WTC11 (cell line): Measurements from ENCODE around the gene WFDC1. TPM values are rescaled to one million over a fixed set of nuclear protein-coding genes. Genes with fewer than 3 reads are reported as not detected.

Source experiments
- ATAC-seq: fragments of 200-7000 bp; cut with Tn5 transposase; 2 replicates; pipeline ENCODE4 v1.10.0; 2021; ENCODE audit warnings: mild to moderate bottlenecking, moderate library complexity
- CTCF ChIA-PET: fragments of 300-600 bp; sonication (Branson Sonifier 250); formaldehyde crosslinking; loops from one replicate; lab custom pipeline; 2021; ENCODE audit warnings: antibody characterized with exemption; lab: Charles Lee
- POLR2A ChIA-PET: fragments of 350-600 bp; sonication (Branson Sonifier 250); formaldehyde crosslinking; loops from one replicate; lab custom pipeline; 2021; ENCODE audit warnings: antibody characterized with exemption; lab: Charles Lee
- DNase-seq: peaks from one replicate; pipeline ENCODE4 v3.0.0; 2021; ENCODE audit warnings: low spot score
- H3K27ac Mint-ChIP-seq: 2 replicates; pipeline ENCODE4 v1.8.0; 2021; ENCODE audit warnings: mixed read lengths
- H3K27me3 Mint-ChIP-seq: 2 replicates; pipeline ENCODE4 v1.8.0; 2021; ENCODE audit warnings: low read depth, mild to moderate bottlenecking, moderate library complexity, mixed read lengths
- H3K36me3 Mint-ChIP-seq: 2 replicates; pipeline ENCODE4 v1.8.0; 2021; ENCODE audit warnings: mixed read lengths
- H3K4me1 Mint-ChIP-seq: 2 replicates; pipeline ENCODE4 v1.8.0; 2022; ENCODE audit warnings: mixed read lengths
- H3K4me3 Mint-ChIP-seq: 2 replicates; pipeline ENCODE4 v1.8.0; 2021; ENCODE audit warnings: mild to moderate bottlenecking, moderate library complexity, mixed read lengths
- H3K9me3 Mint-ChIP-seq: 2 replicates; pipeline ENCODE4 v1.8.0; 2021; ENCODE audit warnings: mixed read lengths
- CBFB ChIP-seq: sonication (generic); formaldehyde crosslinking; IDR thresholded peaks from 2 replicates; pipeline ENCODE4 v1.8.1; 2022; ENCODE audit warnings: mild to moderate bottlenecking, low read depth, missing genetic modification reagents
- CREB1 ChIP-seq: sonication (generic); formaldehyde crosslinking; IDR thresholded peaks from 2 replicates; pipeline ENCODE4 v1.8.0; 2023; ENCODE audit warnings: mild to moderate bottlenecking, missing genetic modification reagents
- FOXJ3 ChIP-seq: sonication (generic); formaldehyde crosslinking; IDR thresholded peaks from 2 replicates; pipeline ENCODE4 v1.9.0; 2021; ENCODE audit warnings: missing genetic modification reagents, mild to moderate bottlenecking, borderline replicate concordance
- FOXK1 ChIP-seq: sonication (generic); formaldehyde crosslinking; IDR thresholded peaks from 2 replicates; pipeline ENCODE4 v1.8.0; 2022; ENCODE audit warnings: mild to moderate bottlenecking, moderate library complexity, missing genetic modification reagents
- JAZF1 ChIP-seq: fragments of 250-450 bp; sonication (Bioruptor Pico); IDR thresholded peaks from 2 replicates; pipeline ENCODE4 v1.9.0; 2021; ENCODE audit warnings: moderate library complexity, mild to moderate bottlenecking, inconsistent platforms
- KAT7 ChIP-seq: sonication (generic); formaldehyde crosslinking; IDR thresholded peaks from 2 replicates; pipeline ENCODE4 v1.8.1; 2023; ENCODE audit warnings: missing genetic modification reagents, mild to moderate bottlenecking, borderline replicate concordance
- MXD4 ChIP-seq: fragments of 250-450 bp; sonication (Bioruptor Pico); IDR thresholded peaks from 2 replicates; pipeline ENCODE4 v1.8.0; 2021; ENCODE audit warnings: mild to moderate bottlenecking, moderate library complexity, borderline replicate concordance
- NR1H2 ChIP-seq: sonication (generic); formaldehyde crosslinking; IDR thresholded peaks from 2 replicates; pipeline ENCODE4 v1.9.0; 2021; ENCODE audit warnings: mild to moderate bottlenecking, moderate library complexity, missing genetic modification reagents
- OVOL2 ChIP-seq: fragments of 250-450 bp; sonication (Bioruptor Pico); IDR thresholded peaks from 2 replicates; pipeline ENCODE4 v1.9.0; 2021; ENCODE audit warnings: mild to moderate bottlenecking, borderline replicate concordance
- SMAD3 ChIP-seq: sonication (generic); formaldehyde crosslinking; IDR thresholded peaks from 2 replicates; pipeline ENCODE4 v1.8.0; 2022; ENCODE audit warnings: missing genetic modification reagents, mild to moderate bottlenecking, borderline replicate concordance
- TEAD1 ChIP-seq: sonication (generic); formaldehyde crosslinking; IDR thresholded peaks from 2 replicates; pipeline ENCODE4 v1.8.0; 2022; ENCODE audit warnings: mild to moderate bottlenecking, missing genetic modification reagents
- ZBTB21 ChIP-seq: sonication (generic); formaldehyde crosslinking; IDR thresholded peaks from 2 replicates; pipeline ENCODE4 v1.8.1; 2023; ENCODE audit warnings: mild to moderate bottlenecking, missing genetic modification reagents, borderline replicate concordance
- ZNF317 ChIP-seq: sonication (generic); formaldehyde crosslinking; IDR thresholded peaks from 2 replicates; pipeline ENCODE4 v1.8.1; 2023; ENCODE audit warnings: low read depth, mild to moderate bottlenecking, moderate library complexity, missing genetic modification reagents, borderline replicate concordance
- ZNF396 ChIP-seq: fragments of 250-450 bp; sonication (Bioruptor Pico); IDR thresholded peaks from 2 replicates; pipeline ENCODE4 v1.8.0; 2021; ENCODE audit warnings: mild to moderate bottlenecking, moderate library complexity, borderline replicate concordance
- total RNA-seq: library from RNA; stranded (reverse); gene quantifications from 3 replicates; pipeline ENCODE4 v1.2.3, GENCODE V29; 2021
- TF ChIP-seq, protein P1 (sequence below): fragments of 250-450 bp; sonication (Bioruptor Pico); IDR thresholded peaks from 2 replicates; pipeline ENCODE4 v1.9.0; 2021; ENCODE audit warnings: mild to moderate bottlenecking, borderline replicate concordance
- TF ChIP-seq, protein P2 (sequence below): sonication (generic); formaldehyde crosslinking; conservative IDR thresholded peaks from 2 replicates; pipeline ENCODE4 v1.8.1; 2023; ENCODE audit warnings: mild to moderate bottlenecking, low read depth, missing genetic modification reagents, moderate library complexity
- TF ChIP-seq, protein P3 (sequence below): sonication (generic); formaldehyde crosslinking; IDR thresholded peaks from 2 replicates; pipeline ENCODE4 v1.8.1; 2023; ENCODE audit warnings: mild to moderate bottlenecking, missing genetic modification reagents, moderate library complexity
- TF ChIP-seq, protein P4 (sequence below): sonication (generic); formaldehyde crosslinking; IDR thresholded peaks from 2 replicates; pipeline ENCODE4 v1.8.0; 2022; ENCODE audit warnings: missing genetic modification reagents
- TF ChIP-seq, protein P5 (sequence below): sonication (generic); formaldehyde crosslinking; IDR thresholded peaks from 2 replicates; pipeline ENCODE4 v1.8.0; 2023; ENCODE audit warnings: missing genetic modification reagents
- TF ChIP-seq, protein P6 (sequence below): sonication (generic); formaldehyde crosslinking; IDR thresholded peaks from 2 replicates; pipeline ENCODE4 v1.8.1; 2022; ENCODE audit warnings: low read depth, missing genetic modification reagents, borderline replicate concordance

The WFDC1 gene
- total RNA-seq, 1 experiment from 2014 or later: 0.50 TPM

DNA sequence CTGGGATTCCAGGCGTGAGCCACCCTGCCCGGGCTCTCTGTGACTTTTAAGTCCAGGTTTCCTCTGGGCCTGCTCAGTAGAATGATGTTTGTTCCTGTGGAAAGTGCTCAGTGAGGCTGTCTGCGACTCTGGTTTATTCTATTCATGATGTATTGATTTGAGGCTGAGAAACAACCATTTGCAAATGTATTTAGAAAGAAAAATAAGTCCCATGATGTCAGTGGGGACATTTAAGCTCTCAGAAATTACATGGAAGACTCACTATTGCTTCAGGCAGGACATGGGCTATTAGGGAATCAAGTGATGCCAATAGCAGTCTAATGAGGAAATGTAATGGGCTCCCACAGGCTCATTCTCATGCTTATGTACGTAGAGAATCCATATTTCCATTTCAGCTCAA lies 32.6 kb upstream of the WFDC1 start:
- Mint-ChIP-seq H3K36me3 (no peaks in the 10 kb centered on the region), H3K4me3 (no peak overlapping the region), H3K27me3 (peaks cover 6% of the 10 kb centered on the region), H3K27ac (no peak overlapping the region), H3K4me1 (no peaks in the 10 kb centered on the region), H3K9me3 (peaks cover 16% of the 10 kb centered on the region)
- CTCF ChIA-PET: interaction anchor here (1.6 kb wide), 1 partner anchor 75 kb away, joined by 3 read pairs; no protein-coding TSS in a partner anchor
- ATAC-seq (no peak), DNase-seq (no peak)
- TF ChIP-seq, protein P1, sequence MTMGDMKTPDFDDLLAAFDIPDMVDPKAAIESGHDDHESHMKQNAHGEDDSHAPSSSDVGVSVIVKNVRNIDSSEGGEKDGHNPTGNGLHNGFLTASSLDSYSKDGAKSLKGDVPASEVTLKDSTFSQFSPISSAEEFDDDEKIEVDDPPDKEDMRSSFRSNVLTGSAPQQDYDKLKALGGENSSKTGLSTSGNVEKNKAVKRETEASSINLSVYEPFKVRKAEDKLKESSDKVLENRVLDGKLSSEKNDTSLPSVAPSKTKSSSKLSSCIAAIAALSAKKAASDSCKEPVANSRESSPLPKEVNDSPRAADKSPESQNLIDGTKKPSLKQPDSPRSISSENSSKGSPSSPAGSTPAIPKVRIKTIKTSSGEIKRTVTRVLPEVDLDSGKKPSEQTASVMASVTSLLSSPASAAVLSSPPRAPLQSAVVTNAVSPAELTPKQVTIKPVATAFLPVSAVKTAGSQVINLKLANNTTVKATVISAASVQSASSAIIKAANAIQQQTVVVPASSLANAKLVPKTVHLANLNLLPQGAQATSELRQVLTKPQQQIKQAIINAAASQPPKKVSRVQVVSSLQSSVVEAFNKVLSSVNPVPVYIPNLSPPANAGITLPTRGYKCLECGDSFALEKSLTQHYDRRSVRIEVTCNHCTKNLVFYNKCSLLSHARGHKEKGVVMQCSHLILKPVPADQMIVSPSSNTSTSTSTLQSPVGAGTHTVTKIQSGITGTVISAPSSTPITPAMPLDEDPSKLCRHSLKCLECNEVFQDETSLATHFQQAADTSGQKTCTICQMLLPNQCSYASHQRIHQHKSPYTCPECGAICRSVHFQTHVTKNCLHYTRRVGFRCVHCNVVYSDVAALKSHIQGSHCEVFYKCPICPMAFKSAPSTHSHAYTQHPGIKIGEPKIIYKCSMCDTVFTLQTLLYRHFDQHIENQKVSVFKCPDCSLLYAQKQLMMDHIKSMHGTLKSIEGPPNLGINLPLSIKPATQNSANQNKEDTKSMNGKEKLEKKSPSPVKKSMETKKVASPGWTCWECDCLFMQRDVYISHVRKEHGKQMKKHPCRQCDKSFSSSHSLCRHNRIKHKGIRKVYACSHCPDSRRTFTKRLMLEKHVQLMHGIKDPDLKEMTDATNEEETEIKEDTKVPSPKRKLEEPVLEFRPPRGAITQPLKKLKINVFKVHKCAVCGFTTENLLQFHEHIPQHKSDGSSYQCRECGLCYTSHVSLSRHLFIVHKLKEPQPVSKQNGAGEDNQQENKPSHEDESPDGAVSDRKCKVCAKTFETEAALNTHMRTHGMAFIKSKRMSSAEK (CRISPR knock-in tag): no peak
- TF ChIP-seq ZBTB21 (CRISPR knock-in tag): no peak
- no peak for TF ChIP-seq MXD4
- no peak for TF ChIP-seq FOXK1
- no peak for TF ChIP-seq CBFB
- no peak for TF ChIP-seq SMAD3
- TF ChIP-seq TEAD1 (CRISPR knock-in tag): no peak
- TF ChIP-seq, protein P2, sequence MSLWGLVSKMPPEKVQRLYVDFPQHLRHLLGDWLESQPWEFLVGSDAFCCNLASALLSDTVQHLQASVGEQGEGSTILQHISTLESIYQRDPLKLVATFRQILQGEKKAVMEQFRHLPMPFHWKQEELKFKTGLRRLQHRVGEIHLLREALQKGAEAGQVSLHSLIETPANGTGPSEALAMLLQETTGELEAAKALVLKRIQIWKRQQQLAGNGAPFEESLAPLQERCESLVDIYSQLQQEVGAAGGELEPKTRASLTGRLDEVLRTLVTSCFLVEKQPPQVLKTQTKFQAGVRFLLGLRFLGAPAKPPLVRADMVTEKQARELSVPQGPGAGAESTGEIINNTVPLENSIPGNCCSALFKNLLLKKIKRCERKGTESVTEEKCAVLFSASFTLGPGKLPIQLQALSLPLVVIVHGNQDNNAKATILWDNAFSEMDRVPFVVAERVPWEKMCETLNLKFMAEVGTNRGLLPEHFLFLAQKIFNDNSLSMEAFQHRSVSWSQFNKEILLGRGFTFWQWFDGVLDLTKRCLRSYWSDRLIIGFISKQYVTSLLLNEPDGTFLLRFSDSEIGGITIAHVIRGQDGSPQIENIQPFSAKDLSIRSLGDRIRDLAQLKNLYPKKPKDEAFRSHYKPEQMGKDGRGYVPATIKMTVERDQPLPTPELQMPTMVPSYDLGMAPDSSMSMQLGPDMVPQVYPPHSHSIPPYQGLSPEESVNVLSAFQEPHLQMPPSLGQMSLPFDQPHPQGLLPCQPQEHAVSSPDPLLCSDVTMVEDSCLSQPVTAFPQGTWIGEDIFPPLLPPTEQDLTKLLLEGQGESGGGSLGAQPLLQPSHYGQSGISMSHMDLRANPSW: no peak
- no peak for TF ChIP-seq FOXJ3 (CRISPR knock-in tag)
- no peak for TF ChIP-seq ZNF396
- TF ChIP-seq, protein P3, sequence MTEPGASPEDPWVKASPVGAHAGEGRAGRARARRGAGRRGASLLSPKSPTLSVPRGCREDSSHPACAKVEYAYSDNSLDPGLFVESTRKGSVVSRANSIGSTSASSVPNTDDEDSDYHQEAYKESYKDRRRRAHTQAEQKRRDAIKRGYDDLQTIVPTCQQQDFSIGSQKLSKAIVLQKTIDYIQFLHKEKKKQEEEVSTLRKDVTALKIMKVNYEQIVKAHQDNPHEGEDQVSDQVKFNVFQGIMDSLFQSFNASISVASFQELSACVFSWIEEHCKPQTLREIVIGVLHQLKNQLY: no peak
- no peak for TF ChIP-seq OVOL2
- TF ChIP-seq, protein P4, sequence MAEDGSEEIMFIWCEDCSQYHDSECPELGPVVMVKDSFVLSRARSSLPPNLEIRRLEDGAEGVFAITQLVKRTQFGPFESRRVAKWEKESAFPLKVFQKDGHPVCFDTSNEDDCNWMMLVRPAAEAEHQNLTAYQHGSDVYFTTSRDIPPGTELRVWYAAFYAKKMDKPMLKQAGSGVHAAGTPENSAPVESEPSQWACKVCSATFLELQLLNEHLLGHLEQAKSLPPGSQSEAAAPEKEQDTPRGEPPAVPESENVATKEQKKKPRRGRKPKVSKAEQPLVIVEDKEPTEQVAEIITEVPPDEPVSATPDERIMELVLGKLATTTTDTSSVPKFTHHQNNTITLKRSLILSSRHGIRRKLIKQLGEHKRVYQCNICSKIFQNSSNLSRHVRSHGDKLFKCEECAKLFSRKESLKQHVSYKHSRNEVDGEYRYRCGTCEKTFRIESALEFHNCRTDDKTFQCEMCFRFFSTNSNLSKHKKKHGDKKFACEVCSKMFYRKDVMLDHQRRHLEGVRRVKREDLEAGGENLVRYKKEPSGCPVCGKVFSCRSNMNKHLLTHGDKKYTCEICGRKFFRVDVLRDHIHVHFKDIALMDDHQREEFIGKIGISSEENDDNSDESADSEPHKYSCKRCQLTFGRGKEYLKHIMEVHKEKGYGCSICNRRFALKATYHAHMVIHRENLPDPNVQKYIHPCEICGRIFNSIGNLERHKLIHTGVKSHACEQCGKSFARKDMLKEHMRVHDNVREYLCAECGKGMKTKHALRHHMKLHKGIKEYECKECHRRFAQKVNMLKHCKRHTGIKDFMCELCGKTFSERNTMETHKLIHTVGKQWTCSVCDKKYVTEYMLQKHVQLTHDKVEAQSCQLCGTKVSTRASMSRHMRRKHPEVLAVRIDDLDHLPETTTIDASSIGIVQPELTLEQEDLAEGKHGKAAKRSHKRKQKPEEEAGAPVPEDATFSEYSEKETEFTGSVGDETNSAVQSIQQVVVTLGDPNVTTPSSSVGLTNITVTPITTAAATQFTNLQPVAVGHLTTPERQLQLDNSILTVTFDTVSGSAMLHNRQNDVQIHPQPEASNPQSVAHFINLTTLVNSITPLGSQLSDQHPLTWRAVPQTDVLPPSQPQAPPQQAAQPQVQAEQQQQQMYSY: no peak
- no peak for TF ChIP-seq CREB1
- POLR2A ChIA-PET: no interaction called here

DNA sequence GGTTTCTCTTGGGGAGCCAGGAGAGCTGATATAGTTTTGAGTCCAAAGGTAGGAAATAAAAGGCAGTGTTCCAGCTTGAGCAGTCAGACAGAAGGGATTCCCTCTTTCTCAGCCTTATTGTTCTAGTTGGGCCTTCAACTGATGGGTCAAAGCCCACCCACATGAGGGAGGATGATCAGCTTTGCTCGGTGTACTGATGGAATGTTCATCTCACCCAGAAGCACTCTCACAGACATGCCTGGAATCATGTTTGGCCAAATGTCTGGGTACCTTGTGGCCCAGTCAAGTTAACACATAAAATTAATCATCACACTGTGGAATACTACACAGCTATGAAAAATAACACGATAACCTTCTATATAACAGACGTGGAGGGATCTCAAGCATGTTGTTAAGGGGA lies 31.7 kb upstream of the WFDC1 start:
- no peak for TF ChIP-seq ZNF317 (CRISPR knock-in tag)
- TF ChIP-seq KAT7: no peak
- TF ChIP-seq, protein P5, sequence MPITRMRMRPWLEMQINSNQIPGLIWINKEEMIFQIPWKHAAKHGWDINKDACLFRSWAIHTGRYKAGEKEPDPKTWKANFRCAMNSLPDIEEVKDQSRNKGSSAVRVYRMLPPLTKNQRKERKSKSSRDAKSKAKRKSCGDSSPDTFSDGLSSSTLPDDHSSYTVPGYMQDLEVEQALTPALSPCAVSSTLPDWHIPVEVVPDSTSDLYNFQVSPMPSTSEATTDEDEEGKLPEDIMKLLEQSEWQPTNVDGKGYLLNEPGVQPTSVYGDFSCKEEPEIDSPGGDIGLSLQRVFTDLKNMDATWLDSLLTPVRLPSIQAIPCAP (CRISPR knock-in tag): no peak
- no peak for TF ChIP-seq JAZF1 (CRISPR knock-in tag)
- no peak for TF ChIP-seq FOXK1
- no peak for TF ChIP-seq NR1H2 (CRISPR knock-in tag)
- TF ChIP-seq, protein P6, sequence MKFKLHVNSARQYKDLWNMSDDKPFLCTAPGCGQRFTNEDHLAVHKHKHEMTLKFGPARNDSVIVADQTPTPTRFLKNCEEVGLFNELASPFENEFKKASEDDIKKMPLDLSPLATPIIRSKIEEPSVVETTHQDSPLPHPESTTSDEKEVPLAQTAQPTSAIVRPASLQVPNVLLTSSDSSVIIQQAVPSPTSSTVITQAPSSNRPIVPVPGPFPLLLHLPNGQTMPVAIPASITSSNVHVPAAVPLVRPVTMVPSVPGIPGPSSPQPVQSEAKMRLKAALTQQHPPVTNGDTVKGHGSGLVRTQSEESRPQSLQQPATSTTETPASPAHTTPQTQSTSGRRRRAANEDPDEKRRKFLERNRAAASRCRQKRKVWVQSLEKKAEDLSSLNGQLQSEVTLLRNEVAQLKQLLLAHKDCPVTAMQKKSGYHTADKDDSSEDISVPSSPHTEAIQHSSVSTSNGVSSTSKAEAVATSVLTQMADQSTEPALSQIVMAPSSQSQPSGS (CRISPR knock-in tag): no peak
- no peak for ATAC-seq
- H3K27ac Mint-ChIP-seq: no peak overlapping the region
- peaks cover 3% of the 10 kb centered on the region; the same call in 1 of the 2 replicates for H3K27me3 Mint-ChIP-seq
- no peaks in the 10 kb centered on the region for H3K4me1 Mint-ChIP-seq
- DNase-seq: no peak
- H3K4me3 Mint-ChIP-seq: no peak overlapping the region
- peaks cover 10% of the 10 kb centered on the region for H3K9me3 Mint-ChIP-seq
- H3K36me3 Mint-ChIP-seq: no peaks in the 10 kb centered on the region
- CTCF ChIA-PET: no interaction called here
- POLR2A ChIA-PET: no interaction called here
